ENCODE measurements around the gene HDAC7. TPM values are rescaled to one million over a fixed set of nuclear protein-coding genes. Genes with fewer than 3 reads are reported as not detected.

The HDAC7 gene
- total RNA-seq, 1 experiment from 2014 or later, result 36.2 TPM

DNA sequence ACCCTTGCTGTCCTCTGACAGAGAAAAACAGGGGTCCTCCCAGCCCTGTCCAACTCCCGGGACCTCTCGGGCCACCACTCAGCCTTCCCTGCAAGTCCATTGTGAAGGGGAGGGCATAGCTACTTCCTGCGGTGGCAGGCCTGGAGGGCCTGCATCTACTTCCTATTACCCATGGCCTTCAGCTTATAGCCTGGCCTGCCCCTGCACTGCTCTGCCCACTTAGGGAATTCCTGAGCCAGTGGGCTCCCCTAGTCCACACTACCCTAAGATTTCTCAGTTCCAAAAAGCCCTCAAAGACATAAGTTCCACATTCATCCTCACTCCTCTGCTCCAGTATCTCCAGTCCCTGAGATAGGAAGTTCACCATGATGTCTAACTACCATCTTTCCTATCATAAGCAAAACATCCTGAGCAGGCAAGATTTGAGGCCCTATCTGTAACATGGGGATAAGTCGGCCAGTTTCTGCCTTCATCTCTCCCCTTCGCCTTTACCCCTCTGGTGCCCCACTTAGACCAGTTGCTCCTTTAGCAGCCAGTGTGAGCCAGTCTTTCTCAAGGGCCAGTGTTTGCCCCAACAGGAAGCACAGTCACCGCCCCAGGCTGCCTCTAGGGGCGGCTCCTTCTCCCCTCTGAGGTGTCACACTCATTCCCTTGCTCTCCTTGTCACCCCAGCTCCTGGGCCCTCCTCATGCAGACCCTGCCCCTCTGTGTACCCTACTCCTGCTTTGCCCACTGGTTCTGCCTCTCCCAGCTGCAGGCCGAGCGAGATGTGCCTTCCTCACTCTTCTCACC is 10.9 kb downstream of the HDAC7 start:
- Histone ChIP-seq H3K27me3 (ENCODE audit: low read length) (no peaks in the 10 kb centered on the region), H3K4me1 (ENCODE audit: low read length) (peaks cover 92% of the 10 kb centered on the region), H3K27ac (ENCODE audit: low read length) (peak overlapping the region; percentile 98), H3K36me3 (ENCODE audit: insufficient read depth, low read length) (0 out of 2 replicates have a peak, but pooled peaks cover 3% of the 10 kb centered on the region), H3K9me3 (ENCODE audit: low read length) (no peaks in the 10 kb centered on the region), H4K20me1 (ENCODE audit: insufficient read depth, low read depth, low read length) (0 out of 2 replicates have a peak, but pooled peaks cover 4% of the 10 kb centered on the region), H3K4me3 (ENCODE audit: low read length) (peak overlapping the region; percentile 60), H3K79me2 (ENCODE audit: low read length) (peaks cover 95% of the 10 kb centered on the region), H2AFZ (ENCODE audit: low read length) (no peak overlapping the region), H3K4me2 (ENCODE audit: low read depth, low read length, poor library complexity, severe bottlenecking) (peak overlapping the region; percentile 89), H3K9me2 (replicated peaks; ENCODE audit: insufficient read depth, low read length) (no peaks in the 10 kb centered on the region), H3K9ac (ENCODE audit: low read length) (peak overlapping the region; percentile 70)
- peak; percentile 84 for DNase-seq

DNA sequence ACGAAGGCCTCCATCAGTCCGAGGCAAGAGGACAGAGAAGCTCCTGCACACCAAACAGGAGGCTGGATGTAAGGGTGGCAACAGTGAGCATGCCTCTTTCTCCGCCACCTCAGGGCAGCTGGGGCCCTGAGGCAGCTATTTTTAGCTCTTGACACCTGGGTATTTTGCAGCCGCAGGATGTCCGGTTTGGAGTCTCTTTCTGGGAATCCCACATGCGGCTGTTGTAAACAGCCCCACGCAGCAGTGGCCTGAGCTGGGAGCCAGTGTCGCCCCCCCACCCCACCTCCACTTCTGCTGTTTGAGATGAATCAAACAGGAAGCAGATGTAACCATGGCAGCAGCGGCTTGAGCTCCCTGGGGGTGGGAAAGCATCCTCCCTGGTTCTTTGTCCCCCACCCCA is 11.7 kb downstream of the HDAC7 start:
- Histone ChIP-seq H3K9ac (ENCODE audit: low read length) (peak overlapping the region; percentile 70), H3K79me2 (ENCODE audit: low read length) (peaks cover 97% of the 10 kb centered on the region), H3K4me2 (ENCODE audit: low read depth, low read length, poor library complexity, severe bottlenecking) (peak overlapping the region; percentile 89)

DNA sequence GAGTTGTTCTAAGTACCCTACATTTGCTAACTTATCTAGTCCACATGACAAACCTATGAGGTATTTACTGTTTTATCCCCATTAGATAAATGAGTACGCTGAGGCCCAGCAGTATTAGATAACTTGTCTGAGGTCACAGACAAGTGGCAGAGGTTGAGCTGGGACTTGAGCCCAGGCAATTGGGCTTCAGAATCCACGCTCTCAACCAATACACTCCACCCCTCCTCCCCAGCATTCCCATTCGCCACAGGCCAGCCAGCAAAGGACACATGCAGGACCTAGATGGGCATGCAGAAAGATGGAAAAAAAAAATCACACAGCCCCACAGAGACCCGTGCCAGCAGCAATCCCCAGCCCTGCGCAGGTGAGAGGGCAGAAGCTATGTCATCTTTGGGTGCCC is 12.4 kb downstream of the HDAC7 start:
- Histone ChIP-seq H3K4me2 (ENCODE audit: low read depth, low read length, poor library complexity, severe bottlenecking) (peak overlapping the region; percentile 89), H3K9me3 (ENCODE audit: low read length) (no peaks in the 10 kb centered on the region), H3K9me2 (replicated peaks; ENCODE audit: insufficient read depth, low read length) (no peaks in the 10 kb centered on the region), H4K20me1 (ENCODE audit: insufficient read depth, low read depth, low read length) (0 out of 2 replicates have a peak, but pooled peaks cover 4% of the 10 kb centered on the region), H3K9ac (ENCODE audit: low read length) (peak overlapping the region; percentile 70), H3K27me3 (ENCODE audit: low read length) (no peaks in the 10 kb centered on the region), H3K27ac (ENCODE audit: low read length) (peak overlapping the region; percentile 98), H3K79me2 (ENCODE audit: low read length) (peaks cover 99% of the 10 kb centered on the region), H3K4me1 (ENCODE audit: low read length) (peaks cover 93% of the 10 kb centered on the region), H3K4me3 (ENCODE audit: low read length) (no peak overlapping the region), H3K36me3 (ENCODE audit: insufficient read depth, low read length) (0 out of 2 replicates have a peak, but pooled peaks cover 4% of the 10 kb centered on the region), H2AFZ (ENCODE audit: low read length) (no peak overlapping the region)
- no peak for DNase-seq

More for the DNA sequence above, 11.7 kb downstream of the HDAC7 start:
- peak; percentile 84 for DNase-seq
- Histone ChIP-seq H3K9me2 (replicated peaks; ENCODE audit: insufficient read depth, low read length) (no peaks in the 10 kb centered on the region), H3K27ac (ENCODE audit: low read length) (peak overlapping the region; percentile 98), H2AFZ (ENCODE audit: low read length) (no peak overlapping the region), H4K20me1 (ENCODE audit: insufficient read depth, low read depth, low read length) (0 out of 2 replicates have a peak, but pooled peaks cover 4% of the 10 kb centered on the region), H3K4me1 (ENCODE audit: low read length) (peaks cover 92% of the 10 kb centered on the region), H3K36me3 (ENCODE audit: insufficient read depth, low read length) (0 out of 2 replicates have a peak, but pooled peaks cover 4% of the 10 kb centered on the region), H3K4me3 (ENCODE audit: low read length) (peak overlapping the region; percentile 60), H3K9me3 (ENCODE audit: low read length) (no peaks in the 10 kb centered on the region), H3K27me3 (ENCODE audit: low read length) (no peaks in the 10 kb centered on the region)

DNA sequence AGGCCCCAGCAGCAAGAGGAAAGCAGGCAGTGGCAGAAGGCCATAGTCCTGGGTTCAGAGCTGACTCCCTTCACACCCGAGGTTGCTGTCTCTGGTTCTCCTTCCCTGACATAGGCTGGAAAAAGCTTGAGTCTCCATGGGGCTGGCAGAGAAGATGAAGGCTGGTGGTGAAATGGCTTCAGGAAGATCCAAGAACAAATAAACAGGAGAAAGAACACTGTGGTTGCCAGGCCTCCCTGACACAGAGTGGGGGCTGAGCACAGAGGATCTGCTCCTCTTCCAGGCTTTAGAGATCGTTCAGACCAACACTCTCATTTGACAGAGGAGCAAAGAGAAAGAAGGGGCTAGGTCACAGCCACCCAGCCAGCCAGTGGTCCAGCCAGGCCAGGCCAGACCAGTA is 14.3 kb downstream of the HDAC7 start:
- Histone ChIP-seq H3K36me3 (ENCODE audit: insufficient read depth, low read length) (0 out of 2 replicates have a peak, but pooled peaks cover 4% of the 10 kb centered on the region), H2AFZ (ENCODE audit: low read length) (no peak overlapping the region), H3K4me1 (ENCODE audit: low read length) (peaks cover 92% of the 10 kb centered on the region), H3K9me2 (replicated peaks; ENCODE audit: insufficient read depth, low read length) (no peaks in the 10 kb centered on the region), H3K4me3 (ENCODE audit: low read length) (no peak overlapping the region), H3K9ac (ENCODE audit: low read length) (peak overlapping the region; percentile 19; the same call in 1 of the 2 replicates), H3K27me3 (ENCODE audit: low read length) (no peaks in the 10 kb centered on the region), H3K4me2 (ENCODE audit: low read depth, low read length, poor library complexity, severe bottlenecking) (no peak overlapping the region), H3K79me2 (ENCODE audit: low read length) (peaks cover 99% of the 10 kb centered on the region), H3K27ac (ENCODE audit: low read length) (0 out of 2 replicates have a peak overlapping the region, but pooled peaks have one; percentile 8), H4K20me1 (ENCODE audit: insufficient read depth, low read depth, low read length) (0 out of 2 replicates have a peak, but pooled peaks cover 4% of the 10 kb centered on the region), H3K9me3 (ENCODE audit: low read length) (no peaks in the 10 kb centered on the region)
- DNase-seq, result no peak

DNA sequence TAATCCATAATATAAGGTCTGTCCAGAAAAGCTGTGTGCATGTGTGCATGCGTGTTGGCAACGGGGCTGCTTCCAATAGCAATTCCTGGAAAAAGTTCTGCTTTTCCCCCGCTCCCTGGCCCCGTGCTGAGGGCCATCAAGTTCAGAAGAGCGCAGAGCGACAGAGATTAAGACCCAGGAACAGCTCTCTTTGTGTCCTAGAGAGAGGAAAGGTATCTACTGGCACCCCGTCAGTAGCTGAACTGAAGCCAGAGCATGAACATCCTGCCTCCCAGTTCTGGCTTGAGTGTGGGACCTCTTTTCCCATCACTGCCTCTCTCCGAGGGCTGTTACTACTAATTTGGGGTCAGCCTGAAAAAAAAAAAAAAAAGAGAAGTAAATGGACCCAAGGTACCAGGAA is 15.5 kb downstream of the HDAC7 start:
- DNase-seq, result no peak
- Histone ChIP-seq H3K27ac (ENCODE audit: low read length) (peak overlapping the region; percentile 78), H3K79me2 (ENCODE audit: low read length) (peaks cover 98% of the 10 kb centered on the region)

DNA sequence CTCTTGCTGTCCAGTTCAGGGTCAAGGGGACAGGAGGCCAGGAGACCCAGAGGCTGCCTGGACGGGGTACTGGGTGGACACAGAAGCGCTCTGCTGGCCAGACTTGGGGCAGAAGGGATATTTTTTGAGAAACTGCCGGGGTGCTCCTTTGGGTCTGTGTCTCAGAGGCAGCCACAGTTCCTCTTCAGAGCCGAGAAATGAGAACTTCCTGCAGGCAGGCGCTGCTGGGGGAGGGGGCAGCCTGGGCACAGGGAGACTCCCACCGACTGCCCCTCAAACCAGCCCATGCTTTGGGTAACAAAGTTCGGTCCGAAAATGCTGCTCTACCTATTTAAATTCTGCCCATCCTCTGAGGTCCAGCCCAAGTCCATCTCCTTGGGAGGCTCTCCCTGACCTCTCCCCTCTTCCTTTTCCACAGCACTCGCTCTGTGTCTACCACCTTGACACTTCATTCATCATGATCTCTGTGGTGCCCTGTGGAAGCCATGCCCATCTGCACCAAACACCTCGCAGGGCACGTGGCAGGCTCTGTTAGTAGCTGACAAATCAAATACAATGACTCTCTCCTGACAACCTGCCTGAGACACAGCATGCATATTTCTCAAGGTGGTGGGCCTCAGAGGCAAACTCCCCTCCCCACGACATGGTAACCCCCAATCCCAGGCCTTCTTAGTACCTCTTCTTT is 16.4 kb downstream of the HDAC7 start:
- Histone ChIP-seq H4K20me1 (ENCODE audit: insufficient read depth, low read depth, low read length) (0 out of 2 replicates have a peak, but pooled peaks cover 4% of the 10 kb centered on the region), H3K9me2 (replicated peaks; ENCODE audit: insufficient read depth, low read length) (no peaks in the 10 kb centered on the region), H3K36me3 (ENCODE audit: insufficient read depth, low read length) (0 out of 2 replicates have a peak, but pooled peaks cover 4% of the 10 kb centered on the region), H3K79me2 (ENCODE audit: low read length) (peaks cover 89% of the 10 kb centered on the region), H3K27me3 (ENCODE audit: low read length) (no peaks in the 10 kb centered on the region), H2AFZ (ENCODE audit: low read length) (no peak overlapping the region), H3K9ac (ENCODE audit: low read length) (peak overlapping the region; percentile 52), H3K4me3 (ENCODE audit: low read length) (peak overlapping the region; percentile 23; the same call in 1 of the 2 replicates), H3K9me3 (ENCODE audit: low read length) (no peaks in the 10 kb centered on the region), H3K4me1 (ENCODE audit: low read length) (peaks cover 82% of the 10 kb centered on the region), H3K4me2 (ENCODE audit: low read depth, low read length, poor library complexity, severe bottlenecking) (peak overlapping the region; percentile 49), H3K27ac (ENCODE audit: low read length) (peak overlapping the region; percentile 78)
- peak; percentile 65 for DNase-seq

More for the DNA sequence above, 15.5 kb downstream of the HDAC7 start:
- H4K20me1 ChIP-seq (ENCODE audit: insufficient read depth, low read depth, low read length), result 0 out of 2 replicates have a peak, but pooled peaks cover 4% of the 10 kb centered on the region
- no peaks in the 10 kb centered on the region for H3K9me2 ChIP-seq (replicated peaks; ENCODE audit: insufficient read depth, low read length)
- H3K4me2 ChIP-seq (ENCODE audit: low read depth, low read length, poor library complexity, severe bottlenecking), result peak overlapping the region; percentile 49
- peaks cover 90% of the 10 kb centered on the region for H3K4me1 ChIP-seq (ENCODE audit: low read length)
- peak overlapping the region; percentile 23; the same call in 1 of the 2 replicates for H3K4me3 ChIP-seq (ENCODE audit: low read length)
- H3K36me3 ChIP-seq (ENCODE audit: insufficient read depth, low read length), result 0 out of 2 replicates have a peak, but pooled peaks cover 4% of the 10 kb centered on the region
- H2AFZ ChIP-seq (ENCODE audit: low read length), result no peak overlapping the region
- no peaks in the 10 kb centered on the region for H3K27me3 ChIP-seq (ENCODE audit: low read length)
- peak overlapping the region; percentile 52 for H3K9ac ChIP-seq (ENCODE audit: low read length)
- H3K9me3 ChIP-seq (ENCODE audit: low read length), result no peaks in the 10 kb centered on the region

DNA sequence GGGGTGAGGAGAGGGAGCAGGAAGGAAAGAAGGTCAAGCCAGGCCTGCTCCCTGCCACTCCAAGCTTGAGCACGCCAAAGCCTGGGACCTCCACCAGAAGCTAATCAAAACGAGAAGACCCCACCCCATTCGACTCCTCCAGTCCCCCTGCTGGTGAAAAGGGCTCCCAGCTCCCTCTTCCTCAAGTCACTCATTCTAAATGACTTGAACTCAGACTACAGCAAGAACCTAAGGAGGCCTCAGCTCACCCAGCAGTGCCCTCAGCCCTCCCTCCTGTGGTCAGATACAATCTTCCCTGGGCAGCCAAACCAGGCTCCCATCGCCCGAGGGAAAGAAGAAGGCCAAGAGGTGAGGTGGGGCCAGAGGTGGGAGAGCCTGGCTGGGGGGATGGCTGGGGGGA is 17.4 kb downstream of the HDAC7 start:
- peak overlapping the region; percentile 52 for H3K9ac ChIP-seq (ENCODE audit: low read length)
- 0 out of 2 replicates have a peak, but pooled peaks cover 4% of the 10 kb centered on the region for H3K36me3 ChIP-seq (ENCODE audit: insufficient read depth, low read length)
- 0 out of 2 replicates have a peak, but pooled peaks cover 4% of the 10 kb centered on the region for H4K20me1 ChIP-seq (ENCODE audit: insufficient read depth, low read depth, low read length)
- no peak overlapping the region for H3K4me3 ChIP-seq (ENCODE audit: low read length)
- no peak for DNase-seq
- H3K4me2 ChIP-seq (ENCODE audit: low read depth, low read length, poor library complexity, severe bottlenecking), result no peak overlapping the region
- H3K27me3 ChIP-seq (ENCODE audit: low read length), result no peaks in the 10 kb centered on the region
- H3K79me2 ChIP-seq (ENCODE audit: low read length), result peaks cover 79% of the 10 kb centered on the region
- no peaks in the 10 kb centered on the region for H3K9me3 ChIP-seq (ENCODE audit: low read length)
- peak overlapping the region; percentile 78 for H3K27ac ChIP-seq (ENCODE audit: low read length)
- peaks cover 72% of the 10 kb centered on the region for H3K4me1 ChIP-seq (ENCODE audit: low read length)
- H2AFZ ChIP-seq (ENCODE audit: low read length), result no peak overlapping the region
- H3K9me2 ChIP-seq (replicated peaks; ENCODE audit: insufficient read depth, low read length), result no peaks in the 10 kb centered on the region

DNA sequence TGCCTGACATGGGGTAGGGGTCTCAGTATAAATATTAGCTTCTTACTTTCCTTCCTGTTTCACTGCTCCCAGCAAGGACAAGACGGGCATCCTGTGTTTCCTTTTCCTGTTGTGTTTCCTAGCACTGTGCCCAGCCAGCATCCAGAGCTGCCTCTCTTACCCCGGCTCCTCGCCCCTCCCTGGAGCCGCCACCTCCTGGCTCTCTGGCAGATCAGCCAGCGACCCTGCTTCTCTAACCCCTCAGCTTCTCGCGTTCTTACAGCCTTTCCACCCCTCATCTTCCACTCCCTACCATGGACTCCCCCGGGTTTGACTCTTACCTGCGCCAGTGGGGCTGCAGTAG is 17.8 kb downstream of the HDAC7 start:
- H3K4me2 ChIP-seq (ENCODE audit: low read depth, low read length, poor library complexity, severe bottlenecking), result no peak overlapping the region
- 0 out of 2 replicates have a peak, but pooled peaks cover 4% of the 10 kb centered on the region for H3K36me3 ChIP-seq (ENCODE audit: insufficient read depth, low read length)
- no peak overlapping the region for H2AFZ ChIP-seq (ENCODE audit: low read length)
- H3K9me3 ChIP-seq (ENCODE audit: low read length), result no peaks in the 10 kb centered on the region
- DNase-seq, result no peak
- H4K20me1 ChIP-seq (ENCODE audit: insufficient read depth, low read depth, low read length), result 0 out of 2 replicates have a peak, but pooled peaks cover 4% of the 10 kb centered on the region
- no peak overlapping the region for H3K4me3 ChIP-seq (ENCODE audit: low read length)
- no peak overlapping the region for H3K9ac ChIP-seq (ENCODE audit: low read length)
- H3K4me1 ChIP-seq (ENCODE audit: low read length), result peaks cover 68% of the 10 kb centered on the region
- no peaks in the 10 kb centered on the region for H3K9me2 ChIP-seq (replicated peaks; ENCODE audit: insufficient read depth, low read length)
- no peaks in the 10 kb centered on the region for H3K27me3 ChIP-seq (ENCODE audit: low read length)
- H3K79me2 ChIP-seq (ENCODE audit: low read length), result peaks cover 75% of the 10 kb centered on the region
- H3K27ac ChIP-seq (ENCODE audit: low read length), result no peak overlapping the region

All from Karpas-422 (cell line).